GM12892 (cell line): ENCODE measurements around the gene E2F8.

ENCODE experiments used
- POLR2A ChIP-seq: IDR thresholded peaks from 2 replicates; pipeline ENCODE4 v1.6.1; 2011; ENCODE audit warnings: low read depth, low read length, control low read depth
- POLR2AphosphoS5 ChIP-seq: IDR thresholded peaks from 2 replicates; pipeline ENCODE4 v1.6.1; 2011; ENCODE audit warnings: low read depth, low read length, control low read depth

DNA sequence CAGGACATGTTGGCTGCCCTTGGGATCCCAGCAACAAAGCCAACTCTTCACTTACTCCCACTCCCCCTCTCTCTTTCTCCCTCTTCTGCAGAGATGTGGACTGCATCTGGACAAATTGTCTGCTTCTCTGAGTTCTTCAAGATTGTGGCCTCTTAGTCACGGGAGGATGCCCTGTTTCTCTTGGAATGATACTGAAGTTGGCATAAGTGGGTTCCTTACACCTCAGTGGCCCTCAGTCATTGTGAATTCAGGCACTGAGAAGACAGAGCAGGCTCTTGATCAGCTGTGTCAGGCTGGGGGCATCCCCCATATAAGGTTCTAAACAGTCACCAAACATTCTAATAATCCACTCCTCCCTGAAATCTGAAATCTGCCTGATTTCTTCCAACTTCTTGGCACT is 6.1 kb upstream of the E2F8 start:
- TF ChIP-seq POLR2A (no peak), POLR2AphosphoS5 (no peak)
